MM.1S (cell line): ENCODE measurements around the gene QPCTL.

Experiments used
- EZH2 ChIP-seq: fragments of 300-600 bp; sonication (generic); optimal IDR thresholded peaks from 2 replicates; pipeline ENCODE3; 2017; ENCODE audit warnings: low read depth, mild to moderate bottlenecking, antibody characterized with exemption, low read length, mixed read lengths
- TF ChIP-seq, protein P1 (sequence below): fragments of 300-600 bp; sonication (generic); IDR thresholded peaks from 2 replicates; pipeline ENCODE4 v1.5.1; 2016; ENCODE audit warnings: antibody characterized with exemption, low read length, mixed read lengths

DNA sequence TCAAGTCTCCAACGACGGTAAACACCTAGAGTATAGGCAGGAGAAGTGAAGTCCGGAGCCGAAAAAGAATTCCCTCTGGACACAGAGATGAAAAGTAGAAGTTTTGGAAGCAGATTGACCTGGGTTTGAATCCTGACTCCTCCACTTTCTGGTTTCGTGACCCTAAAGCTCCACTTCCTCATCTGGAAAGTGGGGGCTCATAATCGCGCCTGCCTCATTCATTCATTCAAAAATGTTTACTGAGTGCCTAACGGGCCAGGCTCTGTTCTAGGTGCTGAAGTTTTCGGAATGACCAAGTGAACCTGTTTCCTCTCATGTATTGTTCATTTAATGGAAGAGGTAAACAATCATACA is 46.1 kb upstream of the QPCTL start:
- TF ChIP-seq, protein P1, sequence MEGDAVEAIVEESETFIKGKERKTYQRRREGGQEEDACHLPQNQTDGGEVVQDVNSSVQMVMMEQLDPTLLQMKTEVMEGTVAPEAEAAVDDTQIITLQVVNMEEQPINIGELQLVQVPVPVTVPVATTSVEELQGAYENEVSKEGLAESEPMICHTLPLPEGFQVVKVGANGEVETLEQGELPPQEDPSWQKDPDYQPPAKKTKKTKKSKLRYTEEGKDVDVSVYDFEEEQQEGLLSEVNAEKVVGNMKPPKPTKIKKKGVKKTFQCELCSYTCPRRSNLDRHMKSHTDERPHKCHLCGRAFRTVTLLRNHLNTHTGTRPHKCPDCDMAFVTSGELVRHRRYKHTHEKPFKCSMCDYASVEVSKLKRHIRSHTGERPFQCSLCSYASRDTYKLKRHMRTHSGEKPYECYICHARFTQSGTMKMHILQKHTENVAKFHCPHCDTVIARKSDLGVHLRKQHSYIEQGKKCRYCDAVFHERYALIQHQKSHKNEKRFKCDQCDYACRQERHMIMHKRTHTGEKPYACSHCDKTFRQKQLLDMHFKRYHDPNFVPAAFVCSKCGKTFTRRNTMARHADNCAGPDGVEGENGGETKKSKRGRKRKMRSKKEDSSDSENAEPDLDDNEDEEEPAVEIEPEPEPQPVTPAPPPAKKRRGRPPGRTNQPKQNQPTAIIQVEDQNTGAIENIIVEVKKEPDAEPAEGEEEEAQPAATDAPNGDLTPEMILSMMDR, result no peak
- no peak for TF ChIP-seq EZH2
